ENCODE measurements around the gene ZNF182.

DNA sequence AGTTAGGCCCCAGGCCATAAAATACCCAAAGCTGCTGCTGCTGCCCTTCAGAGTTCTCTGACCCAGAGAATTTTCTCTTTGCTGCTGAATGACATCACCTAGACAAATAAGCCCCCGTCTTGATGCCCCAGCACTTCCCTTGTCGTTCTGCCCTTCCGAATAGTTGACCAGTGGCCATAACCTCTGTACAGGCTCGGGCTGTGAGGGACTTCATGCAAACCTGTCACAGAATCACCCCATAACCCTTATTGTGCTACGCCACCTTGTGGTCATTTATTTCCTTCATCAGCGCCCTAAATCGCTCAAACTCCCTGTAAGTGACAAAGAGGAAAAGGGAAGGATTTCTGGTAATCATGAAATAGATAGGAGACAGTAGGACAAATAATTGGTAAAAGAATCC lies 21.8 kb upstream of the ZNF182 start:
- TF ChIP-seq ZFX (IDR thresholded peaks at IDR 0.05; ENCODE audit: borderline replicate concordance): no peak
- TF ChIP-seq, protein P1, sequence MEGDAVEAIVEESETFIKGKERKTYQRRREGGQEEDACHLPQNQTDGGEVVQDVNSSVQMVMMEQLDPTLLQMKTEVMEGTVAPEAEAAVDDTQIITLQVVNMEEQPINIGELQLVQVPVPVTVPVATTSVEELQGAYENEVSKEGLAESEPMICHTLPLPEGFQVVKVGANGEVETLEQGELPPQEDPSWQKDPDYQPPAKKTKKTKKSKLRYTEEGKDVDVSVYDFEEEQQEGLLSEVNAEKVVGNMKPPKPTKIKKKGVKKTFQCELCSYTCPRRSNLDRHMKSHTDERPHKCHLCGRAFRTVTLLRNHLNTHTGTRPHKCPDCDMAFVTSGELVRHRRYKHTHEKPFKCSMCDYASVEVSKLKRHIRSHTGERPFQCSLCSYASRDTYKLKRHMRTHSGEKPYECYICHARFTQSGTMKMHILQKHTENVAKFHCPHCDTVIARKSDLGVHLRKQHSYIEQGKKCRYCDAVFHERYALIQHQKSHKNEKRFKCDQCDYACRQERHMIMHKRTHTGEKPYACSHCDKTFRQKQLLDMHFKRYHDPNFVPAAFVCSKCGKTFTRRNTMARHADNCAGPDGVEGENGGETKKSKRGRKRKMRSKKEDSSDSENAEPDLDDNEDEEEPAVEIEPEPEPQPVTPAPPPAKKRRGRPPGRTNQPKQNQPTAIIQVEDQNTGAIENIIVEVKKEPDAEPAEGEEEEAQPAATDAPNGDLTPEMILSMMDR (IDR thresholded peaks at IDR 0.05): peak; percentile 31; the same call in 1 of the 2 replicates

All from 22Rv1 (cell line).